ENCODE data around the gene SLC25A48.

SLC25A48 gene

GRCh38 chr5:135900276-135900675 lies 65.8 kb downstream of the SLC25A48 start (continued):
- TF ChIP-seq ZNF248 (tag by site-specific recombination; IDR thresholded peaks at IDR 0.05), result no peak

GRCh38 chr5:135901633-135902032 lies 67.2 kb downstream of the SLC25A48 start:
- POLR2A ChIA-PET, result no interaction called here
- H3K27ac ChIP-seq (ENCODE audit: extremely low read depth, low read depth, low read length), result no peak overlapping the region
- no peaks in the 10 kb centered on the region for H3K36me3 ChIP-seq (ENCODE audit: control insufficient read depth in 2 of 2, insufficient read depth in 1 of 2, low read length in 2 of 2)
- H3K4me3 ChIP-seq (ENCODE audit: low read depth, low read length), result no peak overlapping the region
- CTCF ChIA-PET, result interaction anchor here (0.6 to 1.7 kb wide), 2 partner anchors 10 to 13 kb away, joined by 4 to 7 read pairs; no protein-coding TSS in a partner anchor
- H3K9me3 ChIP-seq (ENCODE audit: control insufficient read depth, insufficient read depth, low read depth, low read length), result no peaks in the 10 kb centered on the region
- H3K4me1 ChIP-seq (ENCODE audit: control insufficient read depth, insufficient read depth, low read length), result peaks cover 18% of the 10 kb centered on the region
- TF ChIP-seq ZNF571 (tag by site-specific recombination; IDR thresholded peaks at IDR 0.05) (no peak), ZNF335 (tag by site-specific recombination; conservative IDR thresholded peaks at IDR 0.05) (no peak), ZNF37A (tag by site-specific recombination; IDR thresholded peaks at IDR 0.05) (no peak), ZNF544 (tag by site-specific recombination; IDR thresholded peaks at IDR 0.05) (no peak), ZNF248 (tag by site-specific recombination; IDR thresholded peaks at IDR 0.05) (no peak), OSR2 (tag by site-specific recombination; IDR thresholded peaks at IDR 0.05) (0 out of 2 replicates have a peak, but pooled peaks have one; percentile 17), ZNF362 (tag by site-specific recombination; IDR thresholded peaks at IDR 0.05) (no peak), TRIM28 (IDR thresholded peaks at IDR 0.05; ENCODE audit: borderline replicate concordance, low read length) (peak; percentile 36; the same call in 1 of the 2 replicates), ZNF707 (tag by site-specific recombination; IDR thresholded peaks at IDR 0.05) (no peak), KLF10 (tag by site-specific recombination; IDR thresholded peaks at IDR 0.05) (no peak), YY2 (tag by site-specific recombination; IDR thresholded peaks at IDR 0.05) (no peak), MYNN (tag by site-specific recombination; IDR thresholded peaks at IDR 0.05; ENCODE audit: borderline replicate concordance) (no peak)

GRCh38 chr5:135905144-135905543 lies 70.7 kb downstream of the SLC25A48 start:
- ChIA-PET POLR2A (no interaction called here), CTCF (interaction anchor here (0.7 to 1.3 kb wide), 7 partner anchors 10 to 353 kb away, joined by 3 to 6 read pairs (median 3); no protein-coding TSS in a partner anchor)
- TF ChIP-seq ZNF223 (tag by site-specific recombination; IDR thresholded peaks at IDR 0.05) (no peak), ZFHX2 (tag by site-specific recombination; conservative IDR thresholded peaks at IDR 0.05) (no peak), SALL2 (tag by site-specific recombination; IDR thresholded peaks at IDR 0.05; ENCODE audit: borderline replicate concordance) (no peak), ZBTB11 (tag by site-specific recombination; conservative IDR thresholded peaks at IDR 0.05; ENCODE audit: low read depth) (no peak), YY2 (tag by site-specific recombination; IDR thresholded peaks at IDR 0.05) (no peak), ZNF571 (tag by site-specific recombination; IDR thresholded peaks at IDR 0.05) (no peak), ZNF391 (tag by site-specific recombination; IDR thresholded peaks at IDR 0.05; ENCODE audit: borderline replicate concordance, low read depth) (no peak), ZNF423 (tag by site-specific recombination; IDR thresholded peaks at IDR 0.05) (no peak), ZNF677 (tag by site-specific recombination; IDR thresholded peaks at IDR 0.05) (no peak), ZNF596 (tag by site-specific recombination; IDR thresholded peaks at IDR 0.05) (no peak), ZNF2 (tag by site-specific recombination; IDR thresholded peaks at IDR 0.05) (no peak), ZNF560 (tag by site-specific recombination; IDR thresholded peaks at IDR 0.05; ENCODE audit: borderline replicate concordance) (no peak), ZNF311 (tag by site-specific recombination; IDR thresholded peaks at IDR 0.05; ENCODE audit: borderline replicate concordance) (no peak), ZNF473 (tag by site-specific recombination; IDR thresholded peaks at IDR 0.05) (no peak), ZNF768 (tag by site-specific recombination; IDR thresholded peaks at IDR 0.05) (no peak), HOXC10 (CRISPR knock-in tag; IDR thresholded peaks at IDR 0.05) (no peak), YY1 (tag by site-specific recombination; IDR thresholded peaks at IDR 0.05) (no peak), MEIS1 (CRISPR knock-in tag; IDR thresholded peaks at IDR 0.05; ENCODE audit: borderline replicate concordance) (no peak), ZBTB7A (tag by site-specific recombination; IDR thresholded peaks at IDR 0.05; ENCODE audit: low read depth) (no peak), HOXA7 (CRISPR knock-in tag; IDR thresholded peaks at IDR 0.05; ENCODE audit: borderline replicate concordance) (no peak)

More at GRCh38 chr5:135905144-135905543, 70.7 kb downstream of the SLC25A48 start:
- Histone ChIP-seq H3K36me3 (ENCODE audit: control insufficient read depth in 2 of 2, insufficient read depth in 1 of 2, low read length in 2 of 2) (no peaks in the 10 kb centered on the region), H3K4me1 (ENCODE audit: control insufficient read depth, insufficient read depth, low read length) (peaks cover 18% of the 10 kb centered on the region), H3K9me3 (ENCODE audit: control insufficient read depth, insufficient read depth, low read depth, low read length) (no peaks in the 10 kb centered on the region), H3K27ac (ENCODE audit: extremely low read depth, low read depth, low read length) (no peak overlapping the region), H3K4me3 (ENCODE audit: low read depth, low read length) (no peak overlapping the region)

Data from HEK293 (cell line).